Cardiac septum (tissue), 1 donor: Measurements from ENCODE around the gene CFAP92. TPM values are rescaled to one million over a fixed set of nuclear protein-coding genes. Genes with fewer than 3 reads are reported as not detected.

Experiments
- DNase-seq: peaks from one replicate; pipeline ENCODE4 v3.0.0-alpha.2; 2020; ENCODE audit warnings: low spot score
- intact Hi-C: fragments of 100-400 bp; cut with DNase I; formaldehyde crosslinking; loops from one replicate; pipeline ENCODE4 v1.14.0; 2022
- long read RNA-seq: library from polyadenylated mRNA; unstranded; transcript quantifications from one replicate; pipeline ENCODE4 v2.0.0, GENCODE V29; 2021
- total RNA-seq: library from RNA; stranded (reverse); fragmentation: NEBNext Ultra II Directional; extraction: Animal tissue kit (Norgen Biotek cat#: 25700); gene quantifications from one replicate; pipeline ENCODE4 v1.2.1, GENCODE V29; 2021
- donor health status: DM: no; HTN: no; CAD: no.

The CFAP92 gene
- total RNA-seq = 0.27 TPM
- long read RNA-seq, partial matches to known transcripts = 0 of 3 reads
- long read RNA-seq, other reads (novel, unspliced or antisense) = 3 of 3 reads

- intact Hi-C loops = no loop called here
- DNase-seq = peak; percentile 97
Measured at GRCh38 chr3:128993461-128994172, at the start of gene CFAP92. CFAP92 (minus strand) TSS chr3:128994076; CDS start chr3:128993304, 772 bp downstream.

GRCh38 chr3:129040579-129041300 lies 46.9 kb upstream of the CFAP92 start:
- intact Hi-C loops = no loop called here

GRCh38 chr3:129040039-129040336 lies 46.1 kb upstream of the CFAP92 start:
- DNase-seq = no peak
- intact Hi-C loops = no loop called here

More at GRCh38 chr3:129040579-129041300, 46.9 kb upstream of the CFAP92 start:
- DNase-seq = peak; percentile 73

- peak; percentile 72 for DNase-seq
- intact Hi-C loops = no loop called here
Measured at GRCh38 chr3:129039271-129040038, 45.6 kb upstream of the CFAP92 start.

GRCh38 chr3:129038121-129038855 lies 44.4 kb upstream of the CFAP92 start:
- intact Hi-C loops = no loop called here
- peak; percentile 20 for DNase-seq

- intact Hi-C loops = no loop called here
Measured at GRCh38 chr3:129037093-129037419, 43.2 kb upstream of the CFAP92 start.

GRCh38 chr3:129036222-129037092 lies 42.6 kb upstream of the CFAP92 start:
- DNase-seq = no peak
- intact Hi-C loops = no loop called here

More at GRCh38 chr3:129037093-129037419, 43.2 kb upstream of the CFAP92 start:
- no peak for DNase-seq

GRCh38 chr3:129035360-129036221 lies 41.7 kb upstream of the CFAP92 start:
- intact Hi-C loops = no loop called here
- peak; percentile 43 for DNase-seq

GRCh38 chr3:129034642-129035041 lies 40.8 kb upstream of the CFAP92 start:
- no peak for DNase-seq
- intact Hi-C loops = no loop called here

GRCh38 chr3:129033633-129034321 lies 39.9 kb upstream of the CFAP92 start:
- intact Hi-C loops = no loop called here
- no peak for DNase-seq

- intact Hi-C loops = no loop called here
- DNase-seq = no peak
Measured at GRCh38 chr3:129033151-129033550, 39.3 kb upstream of the CFAP92 start.

- intact Hi-C loops = no loop called here
- no peak for DNase-seq
Measured at GRCh38 chr3:129032716-129033115, 38.8 kb upstream of the CFAP92 start.

GRCh38 chr3:129031476-129032215 lies 37.8 kb upstream of the CFAP92 start:
- no peak for DNase-seq
- intact Hi-C loops = no loop called here

GRCh38 chr3:129030611-129031010 lies 36.7 kb upstream of the CFAP92 start:
- DNase-seq = no peak
- intact Hi-C loops = no loop called here

- DNase-seq = no peak
- intact Hi-C loops = no loop called here
Measured at GRCh38 chr3:129028866-129029265, 35.0 kb upstream of the CFAP92 start.

- no peak for DNase-seq
- intact Hi-C loops = loop anchor here (2.0 kb wide), 1 partner anchor 25 kb away; no protein-coding TSS in a partner anchor
Measured at GRCh38 chr3:129027544-129027880, 33.6 kb upstream of the CFAP92 start.
